Endothelial cell (in vitro differentiated cells): Measurements from ENCODE around the gene SORBS1. TPM values are rescaled to one million over a fixed set of nuclear protein-coding genes. Genes with fewer than 3 reads are reported as not detected.

ENCODE experiments used
- DNase-seq: peaks from one replicate; pipeline ENCODE4 v3.0.0; 2021; ENCODE audit warnings: low spot score
- H3K27ac Mint-ChIP-seq: one replicate; pipeline ENCODE4 v1.8.0; 2021; ENCODE audit warnings: mixed read lengths, inconsistent platforms; ENCODE audit not compliant: unreplicated experiment
- H3K27me3 Mint-ChIP-seq: one replicate; pipeline ENCODE4 v1.8.0; 2021; ENCODE audit warnings: mild to moderate bottlenecking, moderate library complexity, mixed read lengths, inconsistent platforms; ENCODE audit not compliant: unreplicated experiment
- H3K36me3 Mint-ChIP-seq: one replicate; pipeline ENCODE4 v1.8.0; 2021; ENCODE audit warnings: mild to moderate bottlenecking, low read depth, mixed read lengths, inconsistent platforms; ENCODE audit not compliant: unreplicated experiment
- H3K4me1 Mint-ChIP-seq: one replicate; pipeline ENCODE4 v1.8.0; 2021; ENCODE audit warnings: mild to moderate bottlenecking, mixed read lengths, inconsistent platforms; ENCODE audit not compliant: unreplicated experiment
- H3K4me3 Mint-ChIP-seq: one replicate; pipeline ENCODE4 v1.8.0; 2021; ENCODE audit warnings: mild to moderate bottlenecking, mixed read lengths, inconsistent platforms; ENCODE audit not compliant: unreplicated experiment
- H3K9me3 Mint-ChIP-seq: one replicate; pipeline ENCODE4 v1.8.0; 2021; ENCODE audit warnings: mixed read lengths, inconsistent platforms; ENCODE audit not compliant: unreplicated experiment
- total RNA-seq: library from RNA; stranded (reverse); fragmentation: NEBNext Ultra II Directional; extraction: Animal tissue kit (Norgen Biotek cat#: 25700); gene quantifications from one replicate; pipeline ENCODE4 v1.2.1, GENCODE V29; 2021; ENCODE audit not compliant: unreplicated experiment
- TF ChIP-seq, protein P1 (sequence below): fragments of 200-600 bp; sonication (generic); IDR thresholded peaks from one replicate; pipeline ENCODE4 v1.5.0; 2021; ENCODE audit warnings: antibody characterized with exemption; ENCODE audit not compliant: unreplicated experiment

The SORBS1 gene
- total RNA-seq, 1 donor from 2014 or later, result 103 TPM

DNA sequence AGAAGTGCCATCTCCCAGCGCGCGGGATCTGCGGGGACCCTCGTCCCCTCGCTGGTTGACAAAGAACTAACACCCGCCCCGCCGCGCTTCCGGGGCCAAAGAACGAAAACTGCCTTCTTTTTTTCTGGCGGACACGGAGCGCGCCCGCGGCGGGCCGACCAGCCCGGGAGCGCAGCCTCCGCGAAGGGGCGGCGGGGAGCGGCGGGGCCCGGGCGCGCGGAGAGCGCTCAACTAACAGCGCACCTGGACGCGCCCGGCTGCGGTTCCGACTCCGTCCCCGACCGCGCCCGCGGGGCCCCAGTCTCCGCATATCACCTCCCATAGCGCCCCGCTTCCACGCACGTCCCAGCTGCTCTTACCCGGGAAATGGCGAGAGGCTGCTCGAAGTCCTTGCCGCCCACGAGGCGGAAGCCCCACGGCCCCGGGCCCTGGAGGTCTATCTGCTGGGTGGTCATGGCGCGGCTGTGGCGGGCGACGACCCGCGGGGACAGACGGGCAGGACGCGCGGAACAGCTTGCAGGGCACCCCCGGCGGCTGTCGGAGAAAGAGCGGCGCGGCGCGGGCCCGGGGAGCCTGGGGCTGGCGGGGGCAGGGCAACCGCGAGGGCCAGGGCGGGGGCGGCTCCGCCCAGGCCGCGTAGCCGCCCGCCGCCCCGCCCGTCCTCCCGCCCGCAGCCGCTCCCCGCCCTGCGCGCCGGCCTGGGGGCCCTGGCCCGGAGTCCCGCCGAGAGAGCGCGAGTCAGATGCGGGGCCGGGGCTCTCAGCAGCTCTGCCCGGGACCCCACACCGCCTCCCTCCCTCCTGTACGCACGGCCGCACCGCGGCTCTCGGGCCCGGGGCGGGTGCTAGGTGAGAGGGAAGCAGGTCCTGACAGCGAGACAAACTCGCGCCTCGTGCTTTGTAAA, 270.5 kb downstream of the SORBS1 start, which contains the start of gene PDLIM1:
PDLIM1 (minus strand) TSS at position 543 of the 904 bp plus-strand sequence; CDS start at position 455, 88 bp downstream.
- H3K27me3 Mint-ChIP-seq, result peaks cover 18% of the 10 kb centered on the region
- H3K4me1 Mint-ChIP-seq, result peaks cover 37% of the 10 kb centered on the region
- peak within 1 kb of the TSS; percentile 59 for H3K27ac Mint-ChIP-seq
- peak within 1 kb of the TSS; percentile 94 for H3K4me3 Mint-ChIP-seq
- H3K9me3 Mint-ChIP-seq, result no peaks in the 10 kb centered on the region
- peaks cover 7% of the 10 kb centered on the region for H3K36me3 Mint-ChIP-seq
- DNase-seq, result peak; percentile 57
- TF ChIP-seq, protein P1, sequence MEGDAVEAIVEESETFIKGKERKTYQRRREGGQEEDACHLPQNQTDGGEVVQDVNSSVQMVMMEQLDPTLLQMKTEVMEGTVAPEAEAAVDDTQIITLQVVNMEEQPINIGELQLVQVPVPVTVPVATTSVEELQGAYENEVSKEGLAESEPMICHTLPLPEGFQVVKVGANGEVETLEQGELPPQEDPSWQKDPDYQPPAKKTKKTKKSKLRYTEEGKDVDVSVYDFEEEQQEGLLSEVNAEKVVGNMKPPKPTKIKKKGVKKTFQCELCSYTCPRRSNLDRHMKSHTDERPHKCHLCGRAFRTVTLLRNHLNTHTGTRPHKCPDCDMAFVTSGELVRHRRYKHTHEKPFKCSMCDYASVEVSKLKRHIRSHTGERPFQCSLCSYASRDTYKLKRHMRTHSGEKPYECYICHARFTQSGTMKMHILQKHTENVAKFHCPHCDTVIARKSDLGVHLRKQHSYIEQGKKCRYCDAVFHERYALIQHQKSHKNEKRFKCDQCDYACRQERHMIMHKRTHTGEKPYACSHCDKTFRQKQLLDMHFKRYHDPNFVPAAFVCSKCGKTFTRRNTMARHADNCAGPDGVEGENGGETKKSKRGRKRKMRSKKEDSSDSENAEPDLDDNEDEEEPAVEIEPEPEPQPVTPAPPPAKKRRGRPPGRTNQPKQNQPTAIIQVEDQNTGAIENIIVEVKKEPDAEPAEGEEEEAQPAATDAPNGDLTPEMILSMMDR, result no peak

DNA sequence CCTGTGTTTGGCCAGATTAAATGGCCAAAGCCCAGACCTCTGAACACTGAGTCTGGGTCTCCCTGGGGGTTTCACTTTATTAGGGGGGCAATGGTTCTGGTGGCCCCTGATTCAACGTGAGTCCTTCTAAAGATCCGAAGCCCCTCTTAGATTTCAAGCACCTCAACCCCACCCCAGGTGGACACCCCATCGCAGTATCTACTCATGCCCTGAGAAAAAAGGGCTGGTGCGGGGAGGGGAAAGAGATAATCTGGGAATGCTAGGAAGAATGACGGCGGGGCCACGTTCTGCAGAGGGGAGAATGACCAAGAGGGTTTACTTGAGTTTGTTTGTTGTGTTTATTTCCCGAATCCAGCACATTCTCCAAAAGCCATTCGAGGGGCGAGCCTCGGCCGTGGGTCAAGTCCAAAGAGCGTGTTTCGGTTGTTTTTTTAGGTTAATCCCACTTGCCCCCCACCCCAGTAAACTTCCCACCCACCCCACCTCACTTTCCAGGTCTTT, 271.2 kb downstream of the SORBS1 start:
- Mint-ChIP-seq H3K9me3 (no peaks in the 10 kb centered on the region), H3K4me3 (peak overlapping the region; percentile 94), H3K27ac (peak overlapping the region; percentile 59), H3K4me1 (peaks cover 32% of the 10 kb centered on the region), H3K27me3 (peaks cover 18% of the 10 kb centered on the region), H3K36me3 (peaks cover 7% of the 10 kb centered on the region)
- TF ChIP-seq, protein P1, result no peak
- DNase-seq, result no peak

DNA sequence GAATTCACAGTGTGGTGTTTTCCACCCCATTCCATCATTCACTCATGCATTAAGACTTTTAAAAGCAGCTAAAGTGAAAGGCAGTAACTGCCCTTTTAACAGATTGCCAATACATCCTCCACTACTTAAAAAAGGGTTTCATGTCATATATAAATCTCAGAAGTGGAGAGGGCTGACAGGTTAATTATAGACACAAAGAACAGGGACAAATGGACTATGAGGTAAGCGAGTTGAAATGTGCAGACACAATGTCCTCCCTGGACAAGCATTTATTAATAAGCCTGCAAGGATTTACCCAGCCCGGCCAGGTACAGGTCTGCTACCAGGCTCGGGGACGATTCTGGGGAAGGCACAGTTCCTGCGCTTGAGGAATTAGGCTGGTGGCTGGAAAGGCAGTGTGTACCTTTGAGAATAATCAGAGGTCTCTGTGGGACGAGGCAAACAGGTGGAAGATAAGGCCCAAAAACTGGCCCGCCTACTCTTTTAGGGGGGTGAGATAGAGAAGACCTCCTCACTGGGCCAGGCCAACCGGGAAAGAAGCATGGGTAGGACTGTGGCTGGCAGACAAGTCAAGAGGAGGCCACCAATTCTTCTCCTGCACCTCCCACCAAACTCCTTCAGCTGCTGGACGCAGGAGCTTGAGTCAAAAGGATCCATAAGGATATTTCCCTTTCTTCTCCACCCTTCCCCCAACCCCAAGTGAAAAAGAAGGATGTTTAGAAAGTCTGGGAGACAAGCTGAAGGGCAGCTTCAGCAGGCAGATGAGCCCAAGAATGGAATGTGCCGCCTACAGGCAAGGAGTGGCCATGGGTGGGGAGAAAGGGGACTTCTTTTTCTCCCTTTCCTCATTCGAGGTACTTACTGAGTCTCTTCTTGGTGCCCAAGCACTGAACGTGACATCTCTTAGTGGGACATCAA, 271.9 kb downstream of the SORBS1 start:
- TF ChIP-seq, protein P1, result peak; percentile 17
- DNase-seq, result no peak
- Mint-ChIP-seq H3K27ac (peak overlapping the region; percentile 19), H3K9me3 (no peaks in the 10 kb centered on the region), H3K4me1 (peaks cover 27% of the 10 kb centered on the region), H3K27me3 (peaks cover 18% of the 10 kb centered on the region), H3K36me3 (peaks cover 7% of the 10 kb centered on the region), H3K4me3 (peak overlapping the region; percentile 94)

DNA sequence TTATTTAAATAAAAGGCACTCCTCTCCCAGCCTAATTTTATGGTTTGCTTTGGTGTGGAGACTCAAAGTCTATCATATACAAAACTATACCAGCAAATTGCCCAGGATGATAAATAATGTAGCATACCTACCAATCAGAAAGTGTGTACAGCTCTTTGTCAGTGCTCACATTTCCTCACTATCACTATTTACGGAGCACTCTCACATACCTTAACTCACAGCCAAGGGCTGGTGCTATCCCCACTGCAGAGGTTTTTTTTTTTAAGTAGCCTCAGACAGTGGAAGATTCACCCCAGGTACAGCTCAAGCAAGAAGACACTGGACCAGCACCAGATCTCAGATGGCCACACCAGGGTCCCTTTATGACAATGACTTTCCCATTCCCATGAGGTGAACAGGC, 272.9 kb downstream of the SORBS1 start:
- H3K4me1 Mint-ChIP-seq, result peaks cover 27% of the 10 kb centered on the region
- H3K9me3 Mint-ChIP-seq, result no peaks in the 10 kb centered on the region
- no peak for DNase-seq
- peaks cover 7% of the 10 kb centered on the region for H3K36me3 Mint-ChIP-seq
- peaks cover 18% of the 10 kb centered on the region for H3K27me3 Mint-ChIP-seq
- TF ChIP-seq, protein P1, result no peak
- H3K4me3 Mint-ChIP-seq, result no peak overlapping the region
- H3K27ac Mint-ChIP-seq, result no peak overlapping the region
